ENCODE results near the gene LIPE.

The LIPE gene

GRCh38 chr19:42366673-42367072 lies 60.5 kb downstream of the LIPE start:
- no peak for TF ChIP-seq CTCF (IDR thresholded peaks at IDR 0.05; ENCODE audit: control insufficient read depth, insufficient read depth, low read depth, low read length, missing control alignments)
- H3K4me3 ChIP-seq (ENCODE audit: control insufficient read depth, low read depth, low read length), result no peak overlapping the region
- DNase-seq (ENCODE audit: low read depth), result no peak

GRCh38 chr19:42363614-42364346 lies 63.4 kb downstream of the LIPE start:
- no peak overlapping the region for H3K4me3 ChIP-seq (ENCODE audit: control insufficient read depth, low read depth, low read length)
- DNase-seq (ENCODE audit: low read depth), result no peak
- TF ChIP-seq CTCF (IDR thresholded peaks at IDR 0.05; ENCODE audit: control insufficient read depth, insufficient read depth, low read depth, low read length, missing control alignments), result no peak

DNA sequence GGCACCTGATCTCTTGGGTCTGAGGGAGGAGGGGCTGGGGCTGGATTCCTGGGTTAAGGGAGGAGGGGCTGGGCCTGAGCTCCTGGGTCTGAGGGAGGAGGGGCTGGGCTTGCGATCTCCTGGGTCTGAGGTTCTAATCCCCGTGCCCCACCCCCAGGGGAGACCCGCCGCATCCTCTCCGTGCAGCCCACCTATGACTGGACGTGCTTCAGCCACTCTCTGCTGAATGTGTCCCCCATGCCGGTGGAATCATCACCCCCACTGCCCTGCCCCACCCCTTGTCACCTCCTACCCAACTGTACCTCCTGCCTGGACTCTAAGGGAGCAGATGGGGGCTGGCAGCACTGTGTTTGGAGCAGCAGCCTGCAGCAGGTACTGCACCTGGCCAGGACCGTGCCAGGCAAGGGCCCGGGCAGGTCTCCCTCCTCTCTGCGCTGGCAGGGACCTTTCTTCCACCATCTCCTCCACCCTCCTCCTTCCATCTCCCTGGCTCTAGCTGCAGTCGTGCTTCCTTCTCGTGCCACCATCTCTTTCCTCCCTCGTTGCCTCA lies 64.2 kb downstream of the LIPE start:
- no peak overlapping the region for H3K4me3 ChIP-seq (ENCODE audit: control insufficient read depth, low read depth, low read length)
- DNase-seq (ENCODE audit: low read depth), result no peak
- no peak for TF ChIP-seq CTCF (IDR thresholded peaks at IDR 0.05; ENCODE audit: control insufficient read depth, insufficient read depth, low read depth, low read length, missing control alignments)

GRCh38 chr19:42362342-42362741 lies 64.8 kb downstream of the LIPE start:
- no peak overlapping the region for H3K4me3 ChIP-seq (ENCODE audit: control insufficient read depth, low read depth, low read length)
- no peak for TF ChIP-seq CTCF (IDR thresholded peaks at IDR 0.05; ENCODE audit: control insufficient read depth, insufficient read depth, low read depth, low read length, missing control alignments)
- DNase-seq (ENCODE audit: low read depth), result no peak

DNA sequence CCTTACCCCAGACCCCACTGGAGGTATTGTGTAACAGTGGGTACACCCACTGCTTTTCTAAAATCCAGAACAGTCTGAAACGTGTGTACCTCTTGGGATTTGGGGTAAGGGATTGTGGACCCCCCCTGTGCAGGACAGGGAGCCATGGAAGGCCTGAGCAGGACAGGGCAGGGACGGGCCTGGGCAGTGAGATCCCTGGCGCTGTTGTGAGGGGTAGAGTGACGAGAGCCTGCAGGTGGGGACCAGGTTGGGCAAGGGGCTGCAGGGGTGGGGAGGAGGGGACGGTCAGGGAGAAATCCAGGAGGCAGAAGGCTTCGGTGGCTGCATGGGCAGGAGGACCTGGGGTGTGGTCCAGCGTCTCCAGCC lies 65.7 kb downstream of the LIPE start:
- no peak overlapping the region for H3K4me3 ChIP-seq (ENCODE audit: control insufficient read depth, low read depth, low read length)
- TF ChIP-seq CTCF (IDR thresholded peaks at IDR 0.05; ENCODE audit: control insufficient read depth, insufficient read depth, low read depth, low read length, missing control alignments), result no peak
- no peak for DNase-seq (ENCODE audit: low read depth)

DNA sequence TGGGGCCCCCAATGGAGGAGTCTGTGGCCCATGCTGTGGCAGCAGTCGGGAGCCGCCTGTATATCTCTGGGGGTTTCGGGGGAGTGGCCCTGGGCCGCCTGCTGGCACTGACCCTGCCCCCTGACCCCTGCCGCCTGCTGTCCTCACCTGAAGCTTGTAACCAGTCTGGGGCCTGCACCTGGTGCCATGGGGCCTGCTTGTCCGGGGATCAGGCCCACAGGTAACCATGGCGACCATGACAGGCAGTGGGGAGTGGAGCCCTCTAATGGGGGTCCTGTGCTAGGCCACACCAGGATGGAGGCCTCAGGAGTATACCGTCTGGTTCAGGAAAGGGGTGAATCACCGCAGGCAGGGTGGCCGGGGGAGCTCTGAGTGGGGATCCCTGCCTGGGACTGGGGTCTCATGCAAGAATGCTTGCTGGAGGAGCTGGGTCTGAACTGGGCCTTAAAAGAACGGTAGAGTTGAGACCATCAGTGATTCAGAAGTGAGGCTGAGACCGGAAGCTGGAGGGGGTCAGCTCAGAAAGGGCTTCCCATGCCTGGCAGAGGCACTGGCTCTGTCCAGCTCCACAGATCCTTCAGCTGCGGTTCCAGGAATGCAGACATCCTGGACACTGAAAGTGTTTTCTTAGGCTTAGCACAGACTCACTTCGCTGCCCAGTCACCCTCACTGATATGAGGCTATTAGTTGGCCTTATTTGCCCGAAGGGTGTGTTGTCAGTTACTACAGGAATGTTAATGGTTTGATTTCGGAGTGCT lies 66.2 kb downstream of the LIPE start:
- no peak for DNase-seq (ENCODE audit: low read depth)
- TF ChIP-seq CTCF (IDR thresholded peaks at IDR 0.05; ENCODE audit: control insufficient read depth, insufficient read depth, low read depth, low read length, missing control alignments), result no peak
- H3K4me3 ChIP-seq (ENCODE audit: control insufficient read depth, low read depth, low read length), result no peak overlapping the region

Data from AG09309 (cell line).